H1 (cell line): ENCODE results near the gene CACNA1C. TPM values are rescaled to one million over a fixed set of nuclear protein-coding genes. Genes with fewer than 3 reads are reported as not detected.

ENCODE experiments used
- CTCF ChIA-PET: fragments of 300-600 bp; sonication (Branson Sonifier 250); formaldehyde crosslinking; loops from one replicate; lab custom pipeline; 2021; ENCODE audit not compliant: partially characterized antibody; lab: Charles Lee
- POLR2A ChIA-PET: fragments of 300-600 bp; sonication (Branson Sonifier 250); formaldehyde crosslinking; loops from one replicate; lab custom pipeline; 2021; ENCODE audit warnings: inconsistent platforms; ENCODE audit not compliant: partially characterized antibody; lab: Charles Lee
- DNase-seq, 2 experiments: peaks; one replicate each; pipeline versions ENCODE4 v3.0.0 to v3.0.0-alpha.2; 2010 to 2022; ENCODE audit warnings: low spot score in 2 of 2, low read depth in 1 of 2, mixed read lengths in 1 of 2
- FAIRE-seq: peaks from 2 replicates; lab custom pipeline; 2011; peaks lifted over from hg19 to GRCh38; lab: Jason Lieb, UNC
- H2AFZ ChIP-seq: 2 replicates; pipeline ENCODE4 v1.8.1; 2012; ENCODE audit warnings: low read length, inconsistent platforms
- H2AK5ac ChIP-seq: 2 replicates; pipeline ENCODE4 v1.6.1; 2013; ENCODE audit warnings: low read depth, low read length
- H2BK120ac ChIP-seq: replicated peaks from 2 replicates; pipeline ENCODE3; 2013; ENCODE audit warnings: low read depth, low read length, inconsistent platforms
- H2BK12ac ChIP-seq: 2 replicates; pipeline ENCODE4 v1.6.1; 2013; ENCODE audit warnings: low read depth, low read length
- H2BK15ac ChIP-seq: 2 replicates; pipeline ENCODE4 v1.6.1; 2013; ENCODE audit warnings: low read length
- H2BK20ac ChIP-seq: 2 replicates; pipeline ENCODE4 v1.6.1; 2013; ENCODE audit warnings: low read length
- H2BK5ac ChIP-seq: 2 replicates; pipeline ENCODE4 v1.6.1; 2013; ENCODE audit warnings: low read depth, low read length
- H3K14ac ChIP-seq: 2 replicates; pipeline ENCODE4 v1.6.1; 2013; ENCODE audit warnings: inconsistent platforms; ENCODE audit not compliant: insufficient read length
- H3K18ac ChIP-seq: 2 replicates; pipeline ENCODE4 v1.6.1; 2013; ENCODE audit warnings: low read length; ENCODE audit errors: extremely low read depth
- H3K23ac ChIP-seq: 2 replicates; pipeline ENCODE4 v1.6.1; 2013; ENCODE audit warnings: inconsistent platforms; ENCODE audit not compliant: insufficient read length
- H3K23me2 ChIP-seq: 2 replicates; pipeline ENCODE4 v1.6.1; 2013; ENCODE audit warnings: low read depth, low read length
- H3K27ac ChIP-seq: 2 replicates; pipeline ENCODE4 v1.6.1; 2011; ENCODE audit warnings: low read depth, low read length, inconsistent platforms
- H3K27me3 ChIP-seq, 4 experiments: replicated peaks in 1 of 4; 1 replicate in 1 of 4; 2 replicates in 3 of 4; pipeline versions ENCODE4 v1.6.1 to v1.8.1; 2011 to 2013; ENCODE audit warnings: low read length in 3 of 4, mild to moderate bottlenecking in 3 of 4, inconsistent platforms in 2 of 4, mixed read lengths in 2 of 4, moderate library complexity in 1 of 4; ENCODE audit not compliant: control insufficient read depth in 3 of 4, insufficient read depth in 3 of 4; ENCODE audit errors: extremely low read depth in 1 of 4
- H3K36me3 ChIP-seq, 4 experiments: 2 replicates each; pipeline versions ENCODE4 v1.6.1 to v1.8.1; 2011 to 2013; ENCODE audit warnings: mild to moderate bottlenecking in 4 of 4, low read length in 3 of 4, moderate library complexity in 2 of 4, control low read depth in 1 of 4, inconsistent platforms in 1 of 4; ENCODE audit not compliant: insufficient read depth in 4 of 4, control insufficient read depth in 2 of 4
- H3K4ac ChIP-seq: replicated peaks from 2 replicates; pipeline ENCODE3; 2013; ENCODE audit warnings: low read length, low read depth, mixed read lengths, inconsistent platforms; ENCODE audit not compliant: insufficient read length
- H3K4me1 ChIP-seq, 4 experiments: replicated peaks in 1 of 4; 1 replicate in 1 of 4; 2 replicates in 3 of 4; pipeline versions ENCODE4 v1.6.1 to v1.8.1; 2011 to 2013; ENCODE audit warnings: low read length in 3 of 4, inconsistent platforms in 2 of 4, mixed read lengths in 1 of 4; ENCODE audit not compliant: insufficient read depth in 4 of 4, control insufficient read depth in 3 of 4
- H3K4me2 ChIP-seq, 2 experiments: 2 replicates each; pipeline versions ENCODE4 v1.6.1 to v1.8.1; 2011 to 2013; ENCODE audit warnings: low read depth in 2 of 2, low read length in 2 of 2, control low read depth in 1 of 2, inconsistent platforms in 1 of 2, mild to moderate bottlenecking in 1 of 2; ENCODE audit not compliant: insufficient read depth in 1 of 2
- H3K4me3 ChIP-seq, 4 experiments: fragments of 200-600, 300-600 bp in 1 of 4; sonication (generic), shearing (Covaris generic), sonication (Bioruptor Twin) in 1 of 4; 2 replicates each; pipeline versions ENCODE4 v1.5.1 to v1.8.1; 2011 to 2016; ENCODE audit warnings: low read length in 4 of 4, low read depth in 3 of 4, control low read depth in 2 of 4, inconsistent platforms in 2 of 4, mild to moderate bottlenecking in 2 of 4, mixed read lengths in 1 of 4, moderate library complexity in 1 of 4; ENCODE audit not compliant: insufficient read depth in 2 of 4; ENCODE audit errors: extremely low read depth in 1 of 4
- H3K56ac ChIP-seq: replicated peaks from 2 replicates; pipeline ENCODE3; 2013; ENCODE audit warnings: low read depth, mild to moderate bottlenecking, mixed read lengths, low read length, inconsistent platforms; ENCODE audit not compliant: insufficient read length
- H3K79me1 ChIP-seq: 2 replicates; pipeline ENCODE4 v1.6.1; 2013; ENCODE audit warnings: low read depth, low read length, control low read depth
- H3K79me2 ChIP-seq, 2 experiments: 2 replicates each; pipeline versions ENCODE4 v1.6.1 to v1.8.1; 2012 to 2013; ENCODE audit warnings: low read length in 2 of 2, mild to moderate bottlenecking in 2 of 2, inconsistent platforms in 1 of 2; ENCODE audit not compliant: insufficient read depth in 2 of 2, control insufficient read depth in 1 of 2
- H3K9ac ChIP-seq, 4 experiments: replicated peaks in 1 of 4; 1 replicate in 1 of 4; 2 replicates in 3 of 4; pipeline versions ENCODE4 v1.6.1 to v1.8.1; 2011 to 2013; ENCODE audit warnings: low read depth in 3 of 4, low read length in 3 of 4, control low read depth in 2 of 4, mild to moderate bottlenecking in 2 of 4, moderate library complexity in 2 of 4, inconsistent platforms in 1 of 4; ENCODE audit errors: extremely low read depth in 1 of 4
- H3K9me3 ChIP-seq, 2 experiments: 2 replicates each; pipeline versions ENCODE4 v1.6.1 to v1.8.1; 2012 to 2013; ENCODE audit warnings: mild to moderate bottlenecking in 2 of 2, moderate library complexity in 2 of 2, control low read depth in 1 of 2, inconsistent platforms in 1 of 2, low read depth in 1 of 2, low read length in 1 of 2, mixed read lengths in 1 of 2; ENCODE audit not compliant: insufficient read depth in 2 of 2
- H4K20me1 ChIP-seq, 2 experiments: replicated peaks in 1 of 2; 2 replicates each; pipeline versions ENCODE3 to v1.8.1; 2011 to 2013; ENCODE audit warnings: inconsistent platforms in 2 of 2, low read length in 2 of 2, mild to moderate bottlenecking in 1 of 2; ENCODE audit not compliant: insufficient read depth in 2 of 2, control insufficient read depth in 1 of 2
- H4K5ac ChIP-seq: 2 replicates; pipeline ENCODE4 v1.6.1; 2013; ENCODE audit warnings: low read length, low read depth, mixed read lengths, inconsistent platforms; ENCODE audit not compliant: insufficient read length
- H4K8ac ChIP-seq: 2 replicates; pipeline ENCODE4 v1.8.0; 2013; ENCODE audit warnings: mild to moderate bottlenecking, moderate library complexity, low read length, inconsistent platforms; ENCODE audit not compliant: insufficient read depth; ENCODE audit errors: extremely low read depth
- H4K91ac ChIP-seq: replicated peaks from 2 replicates; pipeline ENCODE3; 2013; ENCODE audit warnings: low read length, mixed read lengths, inconsistent platforms; ENCODE audit not compliant: insufficient read length
- CBX8 ChIP-seq: fragments of 300-800, 300-1000 bp; sonication (generic); IDR thresholded peaks from 2 replicates; pipeline ENCODE4 v1.7.1; 2016; ENCODE audit warnings: low read depth, low read length, borderline replicate concordance
- CHD2 ChIP-seq: IDR thresholded peaks from 2 replicates; pipeline ENCODE4 v1.6.1; 2012; ENCODE audit warnings: low read length, improper control_type of control experiment
- EZH2 ChIP-seq: fragments of 200-600 bp; sonication (generic); IDR thresholded peaks from 2 replicates; pipeline ENCODE4 v1.7.1; 2012; ENCODE audit warnings: low read depth, mild to moderate bottlenecking, moderate library complexity, low read length, inconsistent platforms; ENCODE audit not compliant: severe bottlenecking
- FOSL1 ChIP-seq: IDR thresholded peaks from 2 replicates; pipeline ENCODE4 v1.6.1; 2011; ENCODE audit warnings: mild to moderate bottlenecking, low read depth, low read length, moderate library complexity; ENCODE audit not compliant: insufficient read depth
- KDM1A ChIP-seq: fragments of 200-600, 300-600 bp; sonication (generic); IDR thresholded peaks from 2 replicates; pipeline ENCODE4 v1.7.1; 2016; ENCODE audit warnings: mild to moderate bottlenecking, low read length, borderline replicate concordance
- NRF1 ChIP-seq: IDR thresholded peaks from 2 replicates; pipeline ENCODE4 v1.6.1; 2011; ENCODE audit warnings: mild to moderate bottlenecking, low read depth, low read length, improper control_type of control experiment
- RXRA ChIP-seq: IDR thresholded peaks from 2 replicates; pipeline ENCODE4 v1.6.1; 2011; ENCODE audit warnings: low read depth, mild to moderate bottlenecking, low read length, moderate library complexity; ENCODE audit not compliant: insufficient read depth
- SIN3A ChIP-seq, 2 experiments: IDR thresholded peaks in 1 of 2; conservative IDR thresholded peaks in 1 of 2; 2 replicates each; pipeline ENCODE4 v1.6.1; 2011 to 2012; ENCODE audit warnings: low read length in 2 of 2, improper control_type of control experiment in 1 of 2, low read depth in 1 of 2, mild to moderate bottlenecking in 1 of 2
- SIX5 ChIP-seq: IDR thresholded peaks from 2 replicates; pipeline ENCODE4 v1.6.1; 2011; ENCODE audit warnings: mild to moderate bottlenecking, low read depth, low read length
- SP1 ChIP-seq: IDR thresholded peaks from 2 replicates; pipeline ENCODE4 v1.6.1; 2011; ENCODE audit warnings: low read depth, low read length
- TCF12 ChIP-seq: IDR thresholded peaks from 2 replicates; pipeline ENCODE4 v1.6.1; 2011; ENCODE audit warnings: low read depth, mild to moderate bottlenecking, low read length
- WGBS, 2 experiments: shearing (Covaris generic) in 1 of 2; methylation state at CpG; one replicate each; pipeline versions ENCODE4 v1.1.6 to v1.1.7; 2013 to 2015; ENCODE audit warnings: low lambda C conversion rate in 2 of 2, mixed read lengths in 2 of 2, inconsistent platforms in 1 of 2, low coverage in 1 of 2, missing lambda C conversion rate in 1 of 2; ENCODE audit not compliant: insufficient replicate concordance in 2 of 2, insufficient coverage in 1 of 2, insufficient read length in 1 of 2; ENCODE audit errors: extremely low coverage in 1 of 2, missing lambda C conversion rate in 1 of 2; 5-methylcytosine and 5-hydroxymethylcytosine counted together
- polyA plus RNA-seq, 7 experiments: library from polyadenylated mRNA; depleted of rRNA in 3 of 7; stranded (reverse) in 5 of 7; unstranded in 2 of 7; fragments of >200 nt in 5 of 7; fragments of 200-250 nt in 2 of 7; gene quantifications; 1 replicate in 5 of 7; 2 replicates in 1 of 7; 4 replicates in 1 of 7; pipeline versions ENCODE4 v1.2.1 to v1.2.3, GENCODE V29; 2011 to 2013; ENCODE audit warnings: missing spikeins in 2 of 7, mixed read lengths in 2 of 7
- total RNA-seq: library from RNA; stranded (reverse); fragmentation: NEBNext Ultra II Directional; extraction: Animal tissue kit (Norgen Biotek cat#: 25700); gene quantifications from 2 replicates; pipeline ENCODE4 v1.2.1, GENCODE V29; 2021
- TF ChIP-seq, protein P1 (sequence below): IDR thresholded peaks from 2 replicates; pipeline ENCODE4 v1.6.1; 2011; ENCODE audit warnings: low read depth, mild to moderate bottlenecking, low read length; ENCODE audit not compliant: insufficient read depth

Gene CACNA1C
- total and polyA plus RNA-seq, 2 of the 8 experiments (the other 6 are each of a cell fraction or from before 2014, with no cell fraction given), result 1.3 TPM

DNA sequence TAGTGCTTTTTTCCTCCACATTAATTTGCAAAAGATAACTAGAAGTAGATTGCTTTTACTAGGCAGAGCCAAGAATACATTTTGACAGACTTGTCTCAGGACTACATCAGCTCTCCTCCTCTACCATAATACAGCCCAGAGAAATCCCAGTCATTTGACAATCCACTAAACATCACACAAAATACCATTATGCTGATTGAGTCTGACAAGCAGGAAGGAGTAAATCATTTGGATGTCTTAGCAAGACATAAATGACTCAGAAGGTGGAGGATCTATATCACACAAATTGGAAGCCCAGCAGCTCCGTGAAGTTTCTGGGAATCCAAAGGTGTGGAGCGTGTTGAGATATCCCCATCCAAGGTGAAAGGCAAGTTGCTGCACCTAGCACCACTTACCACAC is 666.6 kb downstream of the CACNA1C start:
- no peak overlapping the region for H3K23ac ChIP-seq

More for the DNA sequence above, 666.6 kb downstream of the CACNA1C start:
- H2BK15ac ChIP-seq, result no peak overlapping the region
- no peak overlapping the region for H2AK5ac ChIP-seq
- no peak overlapping the region for H3K4me3 ChIP-seq
- no peaks in the 10 kb centered on the region for H3K9me3 ChIP-seq
- H3K4me1 ChIP-seq, result no peaks in the 10 kb centered on the region
- WGBS, 2 experiments, result 88% methylated on average over 2 of the region's 2 CpGs; no CpG with 5 or more reads in 1 of the 2 experiments
- H2BK120ac ChIP-seq, result no peak overlapping the region
- H3K14ac ChIP-seq, result no peak overlapping the region
- H3K23me2 ChIP-seq, result peaks cover 15% of the 10 kb centered on the region; the same call in 1 of the 2 replicates
- peak overlapping the region; percentile 99 for H3K56ac ChIP-seq
- no peaks in the 10 kb centered on the region for H3K36me3 ChIP-seq
- no peaks in the 10 kb centered on the region for H3K79me1 ChIP-seq
- POLR2A ChIA-PET, result interaction anchor here (0.7 to 0.8 kb wide), 2 partner anchors 29 to 266 kb away, joined by 3 read pairs; no protein-coding TSS in a partner anchor
- no peak overlapping the region; the same call in 1 of the 2 replicates for H4K8ac ChIP-seq
- DNase-seq, result no peak
- peaks cover 0 to 2% (median 0%) of the 10 kb centered on the region in 4 experiments; a peak in 1 of 7 replicates for H3K27me3 ChIP-seq
- H3K4me2 ChIP-seq, result no peak overlapping the region
- H3K18ac ChIP-seq, result no peak overlapping the region
- no peak overlapping the region for H4K5ac ChIP-seq
- no peak overlapping the region for H2BK5ac ChIP-seq
- H3K27ac ChIP-seq, result no peak overlapping the region
- CTCF ChIA-PET, result interaction anchor here (0.9 to 1.6 kb wide), 3 partner anchors 19 to 138 kb away, joined by 3 to 5 read pairs (median 4); no protein-coding TSS in a partner anchor
- H3K4ac ChIP-seq, result no peak overlapping the region
- H4K91ac ChIP-seq, result no peak overlapping the region
- no peak for FAIRE-seq
- H2BK20ac ChIP-seq, result no peak overlapping the region
- H2BK12ac ChIP-seq, result no peak overlapping the region
- no peak for TF ChIP-seq CHD2
- no peak for TF ChIP-seq SIN3A (conservative IDR thresholded peaks at IDR 0.05 in 1 of 2, IDR thresholded peaks at IDR 0.05 in 1 of 2; ENCODE audit: low read depth in 1 of 2, low read length in 2 of 2)
- no peak for TF ChIP-seq NRF1
- no peak for TF ChIP-seq FOSL1
- TF ChIP-seq EZH2, result no peak
- TF ChIP-seq SIX5, result no peak
- no peak for TF ChIP-seq KDM1A
- TF ChIP-seq RXRA, result no peak
- TF ChIP-seq TCF12, result no peak
- TF ChIP-seq CBX8, result no peak
- no peak for TF ChIP-seq SP1
- TF ChIP-seq, protein P1, sequence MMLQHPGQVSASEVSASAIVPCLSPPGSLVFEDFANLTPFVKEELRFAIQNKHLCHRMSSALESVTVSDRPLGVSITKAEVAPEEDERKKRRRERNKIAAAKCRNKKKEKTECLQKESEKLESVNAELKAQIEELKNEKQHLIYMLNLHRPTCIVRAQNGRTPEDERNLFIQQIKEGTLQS, result no peak
- H4K20me1 ChIP-seq, result no peaks in the 10 kb centered on the region
- no peak overlapping the region for H3K9ac ChIP-seq
- H2AFZ ChIP-seq, result no peak overlapping the region
- no peaks in the 10 kb centered on the region for H3K79me2 ChIP-seq
